ENCODE results near the gene SLC25A27.

DNA sequence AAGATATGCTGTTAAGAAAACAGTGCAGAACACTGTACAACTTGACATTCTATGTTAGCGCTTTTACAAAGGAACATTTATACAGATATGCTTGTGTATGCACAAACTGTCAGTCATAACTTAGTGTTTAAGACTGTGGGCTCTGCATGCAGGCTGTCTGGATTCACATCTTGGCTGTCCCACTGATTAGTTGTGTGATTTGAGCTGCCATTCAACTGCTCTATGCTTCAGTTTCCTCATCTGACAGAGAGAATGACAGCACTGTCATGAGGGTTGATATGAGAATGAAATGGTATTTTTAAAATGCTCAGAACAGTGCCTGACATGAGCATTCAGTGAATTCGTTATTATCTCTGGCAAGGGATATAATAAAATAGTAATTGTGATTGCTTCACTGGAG lies 8.7 kb downstream of the SLC25A27 start:
- TF ChIP-seq CTCF (IDR thresholded peaks at IDR 0.05), result no peak
- no peak for TF ChIP-seq EP300 (IDR thresholded peaks at IDR 0.05)
- no peak for TF ChIP-seq POLR2AphosphoS5 (IDR thresholded peaks at IDR 0.05)
- TF ChIP-seq POLR2A (IDR thresholded peaks at IDR 0.05), result no peak
